Measurements from ENCODE around the gene RRAS2.

DNA sequence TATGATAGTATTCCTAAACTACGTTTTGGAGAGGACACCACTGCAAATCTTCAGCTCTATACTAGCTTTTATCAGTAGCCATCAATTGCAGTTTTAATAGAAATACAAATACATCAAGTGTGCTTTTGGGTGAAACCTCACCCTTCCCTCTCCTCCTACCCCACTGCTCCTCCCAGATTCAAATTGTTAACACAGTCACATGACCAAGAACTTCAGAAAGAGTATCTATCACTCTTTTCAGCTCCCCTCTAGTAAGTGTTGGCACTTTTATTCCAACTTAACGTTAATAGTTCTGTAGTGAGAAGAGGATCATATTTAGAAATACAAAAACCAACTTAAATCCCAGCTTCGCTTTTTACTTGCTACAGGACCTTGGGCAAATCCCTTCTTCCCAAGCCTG, 17.0 kb downstream of the RRAS2 start:
- TF ChIP-seq POLR2A (IDR thresholded peaks at IDR 0.05) (no peak), CTCF (IDR thresholded peaks at IDR 0.05) (no peak)

All from adrenal gland (tissue), 5 donors.